Kidney (tissue), 14 donors: ENCODE results near the gene ZBP1. TPM values are rescaled to one million over a fixed set of nuclear protein-coding genes. Genes with fewer than 3 reads are reported as not detected.
"Not testable (repeated sequence)": the region's sequence is repeated elsewhere in the genome, so short reads cannot be mapped to it uniquely, and the experiment has no call there.

ENCODE experiments used
- DNase-seq, 5 donors: peaks; one replicate each; pipeline ENCODE4 v3.0.0-alpha.2; 2013 to 2020
- FAIRE-seq: peaks from 2 replicates; lab custom pipeline; 2012; peaks lifted over from hg19 to GRCh38; lab: Jason Lieb, UNC
- H3K27ac ChIP-seq, 2 donors: one replicate each; pipeline ENCODE4 v1.7.0; 2013; ENCODE audit warnings: low read depth in 2 of 2, low read length in 2 of 2, inconsistent platforms in 1 of 2
- H3K27me3 ChIP-seq: one replicate; pipeline ENCODE4 v1.7.1; 2013; ENCODE audit warnings: low read length, inconsistent platforms; ENCODE audit not compliant: control insufficient read depth, insufficient read depth
- H3K36me3 ChIP-seq, 3 donors: one replicate each; pipeline versions ENCODE4 v1.7.0 to v1.7.1; 2013; ENCODE audit warnings: low read length in 3 of 3, control low read depth in 1 of 3, inconsistent platforms in 1 of 3; ENCODE audit not compliant: insufficient read depth in 3 of 3, control insufficient read depth in 2 of 3
- H3K4me1 ChIP-seq, 3 donors: one replicate each; pipeline versions ENCODE4 v1.7.0 to v1.7.1; 2013; ENCODE audit warnings: low read length in 3 of 3, inconsistent platforms in 1 of 3, low read depth in 1 of 3; ENCODE audit not compliant: control insufficient read depth in 2 of 3, insufficient read depth in 2 of 3
- H3K4me3 ChIP-seq, 3 donors: one replicate each; pipeline versions ENCODE4 v1.7.0 to v1.8.1; 2013; ENCODE audit warnings: low read length in 3 of 3, control low read depth in 1 of 3, inconsistent platforms in 1 of 3
- H3K9ac ChIP-seq, 3 donors: one replicate each; pipeline versions ENCODE4 v1.7.0 to v1.7.1; 2013; ENCODE audit warnings: low read length in 3 of 3, control low read depth in 1 of 3, inconsistent platforms in 1 of 3
- H3K9me3 ChIP-seq, 3 donors: one replicate each; pipeline versions ENCODE4 v1.7.0 to v1.7.1; 2013; ENCODE audit warnings: low read length in 3 of 3, control low read depth in 1 of 3, inconsistent platforms in 1 of 3; ENCODE audit not compliant: control insufficient read depth in 2 of 3, insufficient read depth in 1 of 3
- CTCF ChIP-seq: IDR thresholded peaks from 3 replicates; pipeline ENCODE4 v1.5.1; 2012; ENCODE audit warnings: mild to moderate bottlenecking, moderate library complexity, borderline replicate concordance; ENCODE audit not compliant: insufficient read depth; ENCODE audit errors: extremely low read depth
- intact Hi-C: fragments of 100-400 bp; cut with DNase I; formaldehyde crosslinking; loops from one replicate; pipeline ENCODE4 v1.11.1; 2022
- polyA plus RNA-seq: library from polyadenylated mRNA; stranded (reverse); fragments of 350-450 nt; fragmentation: Illumina TruSeq; extraction: RNeasy Lipid Tissue Mini Kit (QIAGEN cat#74804); gene quantifications from one replicate; pipeline ENCODE4 v1.2.3, GENCODE V29; 2014; ENCODE audit warnings: low read depth, low replicate concordance; ENCODE audit not compliant: insufficient read depth
- total RNA-seq: library from RNA; stranded (reverse); fragmentation: NEBNext Ultra II Directional; extraction: Animal tissue kit (Norgen Biotek cat#: 25700); gene quantifications from one replicate; pipeline ENCODE4 v1.2.1, GENCODE V29; 2021
- donor health status: control.
- donor health status: control.
- donor health status: control.
- donor health status: control.
- donor health status: control.
- donor health status: DM: yes; HTN: yes; CAD: no.
- donor health status: Normal renal cell carcinoma (clear cell type).

The ZBP1 gene
- total and polyA plus RNA-seq, 2 donors from 2014 or later, result 3.7 TPM; not detected in 1

- no peak for TF ChIP-seq CTCF
- DNase-seq (peak in 1 of 5 donors; percentile 13), FAIRE-seq (no peak)
- H3K4me1 ChIP-seq, result no peaks in the 10 kb centered on the region
- no peak overlapping the region for H3K4me3 ChIP-seq
- H3K9ac ChIP-seq, result no peak overlapping the region
- no peaks in the 10 kb centered on the region for H3K27me3 ChIP-seq
- no peaks in the 10 kb centered on the region for H3K36me3 ChIP-seq
- no peaks in the 10 kb centered on the region for H3K9me3 ChIP-seq
- no peak overlapping the region for H3K27ac ChIP-seq
- intact Hi-C loops, result no loop called here
Measured at GRCh38 chr20:57633945-57634491, 13.8 kb upstream of the ZBP1 start.

- Histone ChIP-seq H3K4me3 (no peak overlapping the region), H3K9ac (no peak overlapping the region), H3K36me3 (no peaks in the 10 kb centered on the region), H3K27me3 (no peaks in the 10 kb centered on the region), H3K9me3 (no peaks in the 10 kb centered on the region), H3K4me1 (peaks cover 0 to 3% (median 0%) of the 10 kb centered on the region in 3 donors), H3K27ac (no peak overlapping the region)
- TF ChIP-seq CTCF, result no peak
- intact Hi-C loops, result no loop called here
- FAIRE-seq, result no peak
- DNase-seq, result no peak
Measured at GRCh38 chr20:57632286-57632685, 12.1 kb upstream of the ZBP1 start.

GRCh38 chr20:57630061-57630460, 9.8 kb upstream of the ZBP1 start:
- no peak overlapping the region for H3K9ac ChIP-seq
- H3K27me3 ChIP-seq, result no peaks in the 10 kb centered on the region
- H3K4me1 ChIP-seq, result peaks cover 0 to 3% (median 0%) of the 10 kb centered on the region in 3 donors
- no peak overlapping the region for H3K27ac ChIP-seq
- peak in 1 of 5 donors; percentile 52 for DNase-seq
- peaks cover 0 to under 1% (median 0%) of the 10 kb centered on the region in 3 donors for H3K9me3 ChIP-seq
- no peak for FAIRE-seq
- intact Hi-C loops, result no loop called here
- no peak overlapping the region for H3K4me3 ChIP-seq
- no peaks in the 10 kb centered on the region for H3K36me3 ChIP-seq
- TF ChIP-seq CTCF, result no peak

GRCh38 chr20:57629491-57629901, 9.3 kb upstream of the ZBP1 start:
- H3K4me3 ChIP-seq, H3K9me3 ChIP-seq, intact Hi-C loops, H3K9ac ChIP-seq, FAIRE-seq, H3K4me1 ChIP-seq, H3K27ac ChIP-seq, H3K36me3 ChIP-seq, H3K27me3 ChIP-seq, DNase-seq: not testable (repeated sequence)

GRCh38 chr20:57628962-57629308, 8.7 kb upstream of the ZBP1 start:
- intact Hi-C loops, H3K9ac ChIP-seq, FAIRE-seq, H3K9me3 ChIP-seq, H3K4me1 ChIP-seq, H3K27ac ChIP-seq, H3K36me3 ChIP-seq, H3K27me3 ChIP-seq, H3K4me3 ChIP-seq: not testable (repeated sequence)
- peak in 1 of 5 donors; percentile 75 for DNase-seq
